GM12801 (cell line): ENCODE results near the gene PRKCE.

Experiments
- TF ChIP-seq, protein P1 (sequence below): IDR thresholded peaks from one replicate; pipeline ENCODE4 v1.5.1; 2011; ENCODE audit warnings: control low read depth; ENCODE audit not compliant: insufficient read length; ENCODE audit errors: extremely low read depth

Gene PRKCE

GRCh38 chr2:46202987-46203386 lies 551.5 kb downstream of the PRKCE start:
- TF ChIP-seq, protein P1, sequence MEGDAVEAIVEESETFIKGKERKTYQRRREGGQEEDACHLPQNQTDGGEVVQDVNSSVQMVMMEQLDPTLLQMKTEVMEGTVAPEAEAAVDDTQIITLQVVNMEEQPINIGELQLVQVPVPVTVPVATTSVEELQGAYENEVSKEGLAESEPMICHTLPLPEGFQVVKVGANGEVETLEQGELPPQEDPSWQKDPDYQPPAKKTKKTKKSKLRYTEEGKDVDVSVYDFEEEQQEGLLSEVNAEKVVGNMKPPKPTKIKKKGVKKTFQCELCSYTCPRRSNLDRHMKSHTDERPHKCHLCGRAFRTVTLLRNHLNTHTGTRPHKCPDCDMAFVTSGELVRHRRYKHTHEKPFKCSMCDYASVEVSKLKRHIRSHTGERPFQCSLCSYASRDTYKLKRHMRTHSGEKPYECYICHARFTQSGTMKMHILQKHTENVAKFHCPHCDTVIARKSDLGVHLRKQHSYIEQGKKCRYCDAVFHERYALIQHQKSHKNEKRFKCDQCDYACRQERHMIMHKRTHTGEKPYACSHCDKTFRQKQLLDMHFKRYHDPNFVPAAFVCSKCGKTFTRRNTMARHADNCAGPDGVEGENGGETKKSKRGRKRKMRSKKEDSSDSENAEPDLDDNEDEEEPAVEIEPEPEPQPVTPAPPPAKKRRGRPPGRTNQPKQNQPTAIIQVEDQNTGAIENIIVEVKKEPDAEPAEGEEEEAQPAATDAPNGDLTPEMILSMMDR, result no peak

- TF ChIP-seq, protein P1, result no peak
These were observed 556.1 kb downstream of the PRKCE start for GRCh38 chr2:46207591-46207990.

GRCh38 chr2:46208766-46209165 lies 557.3 kb downstream of the PRKCE start:
- TF ChIP-seq, protein P1, result no peak

GRCh38 chr2:46210063-46210462 lies 558.6 kb downstream of the PRKCE start:
- TF ChIP-seq, protein P1, result no peak

DNA sequence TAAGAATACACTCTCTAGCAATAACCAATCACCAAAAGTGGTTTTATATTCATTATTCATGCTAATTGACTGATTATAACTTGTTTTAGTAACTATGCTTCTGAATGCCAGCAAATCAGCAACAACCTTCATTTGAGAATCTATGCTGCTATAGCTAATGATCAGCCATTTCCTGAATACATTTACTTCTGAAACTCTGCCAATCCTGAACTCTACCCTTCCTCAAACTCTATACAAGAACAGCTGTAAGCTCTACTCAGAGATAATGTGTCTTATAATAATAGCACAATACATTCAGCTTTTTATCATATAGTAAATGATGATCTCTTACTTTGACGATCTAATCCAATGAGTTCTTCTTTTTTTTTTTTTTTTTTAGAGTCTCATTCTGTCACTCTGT lies 560.0 kb downstream of the PRKCE start:
- TF ChIP-seq, protein P1, result no peak

DNA sequence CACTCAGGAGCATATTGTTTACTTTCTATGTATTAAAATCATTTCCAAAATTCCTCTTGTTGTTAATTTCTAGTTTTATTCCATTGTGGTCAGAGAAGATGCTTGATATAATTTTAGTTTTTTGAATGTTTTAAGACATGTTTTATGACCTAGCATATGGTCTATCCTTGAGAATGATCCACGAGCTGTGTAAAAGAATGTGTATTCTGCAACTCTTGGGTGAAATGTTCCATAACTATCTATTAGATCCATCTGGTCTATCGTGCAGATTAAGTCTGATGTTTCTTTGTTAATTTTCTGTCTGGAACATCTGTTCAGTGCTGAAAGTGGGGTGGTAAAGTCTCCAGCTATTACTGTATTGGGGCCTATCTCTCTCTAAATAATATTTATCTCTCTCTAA lies 562.4 kb downstream of the PRKCE start:
- TF ChIP-seq, protein P1, result no peak

DNA sequence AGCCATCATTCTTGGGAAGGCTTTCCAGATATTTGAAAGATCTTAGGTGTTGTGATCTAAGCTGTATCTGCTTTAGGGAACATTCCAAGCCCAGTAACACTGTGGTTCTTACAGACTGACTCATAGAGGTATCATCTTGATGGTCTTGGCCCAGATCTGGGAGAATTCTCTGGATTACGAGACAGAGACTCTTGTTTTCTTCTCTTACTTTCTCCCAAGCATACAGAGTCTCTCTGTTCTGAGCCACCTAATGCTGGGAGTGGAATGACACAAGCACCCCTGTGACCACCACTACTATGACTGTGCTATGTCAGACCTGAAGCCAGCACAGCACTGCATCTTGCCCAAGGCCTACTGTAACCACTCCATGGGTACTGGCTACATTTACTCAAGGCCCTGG lies 564.7 kb downstream of the PRKCE start:
- TF ChIP-seq, protein P1, result no peak

- TF ChIP-seq, protein P1, result no peak
These were observed 573.7 kb downstream of the PRKCE start for GRCh38 chr2:46225150-46225625.
